ENCODE data around the gene TCP11. TPM values are rescaled to one million over a fixed set of nuclear protein-coding genes. Genes with fewer than 3 reads are reported as not detected.
"Not testable (repeated sequence)": the region's sequence is repeated elsewhere in the genome, so short reads cannot be mapped to it uniquely, and the experiment has no call there.

TCP11 gene
- total RNA-seq, 1 donor from 2014 or later, result 0.41 TPM

- FAIRE-seq (no peak), DNase-seq (ENCODE audit: low spot score in 2 of 2) (no peak)
Measured at GRCh38 chr6:35148167-35148741, 7.1 kb upstream of the TCP11 start.

- no peak for DNase-seq (ENCODE audit: low spot score in 2 of 2)
- no peak for FAIRE-seq
Measured at GRCh38 chr6:35147486-35147885, 6.3 kb upstream of the TCP11 start.

- no peak for FAIRE-seq
- no peak for DNase-seq (ENCODE audit: low spot score in 2 of 2)
Measured at GRCh38 chr6:35147026-35147425, 5.9 kb upstream of the TCP11 start.

GRCh38 chr6:35146453-35146852, 5.3 kb upstream of the TCP11 start:
- FAIRE-seq (no peak), DNase-seq (ENCODE audit: low spot score in 2 of 2) (peak in 1 of 2 donors; percentile 40)

- no peak for FAIRE-seq
- no peak for DNase-seq (ENCODE audit: low spot score in 2 of 2)
Measured at GRCh38 chr6:35145757-35146156, 4.6 kb upstream of the TCP11 start.

- FAIRE-seq, result no peak
Measured at GRCh38 chr6:35142588-35143569, 1.7 kb upstream of the TCP11 start.

GRCh38 chr6:35140639-35141006, 516 bp downstream of the TCP11 start:
- DNase-seq (ENCODE audit: low spot score in 2 of 2) (no peak), FAIRE-seq (no peak)

More at GRCh38 chr6:35142588-35143569, 1.7 kb upstream of the TCP11 start:
- no peak for DNase-seq (ENCODE audit: low spot score in 2 of 2)

- DNase-seq (ENCODE audit: low spot score in 2 of 2) (peak; percentile 59 to 60), FAIRE-seq (peak; percentile 97)
Measured at GRCh38 chr6:35139924-35140638, 1.1 kb downstream of the TCP11 start.

GRCh38 chr6:35139470-35139869, 1.7 kb downstream of the TCP11 start:
- DNase-seq (ENCODE audit: low spot score in 2 of 2) (no peak), FAIRE-seq (no peak)

- not testable (repeated sequence) for FAIRE-seq
Measured at GRCh38 chr6:35138191-35138590, 2.9 kb downstream of the TCP11 start.

GRCh38 chr6:35136185-35136584, 5.0 kb downstream of the TCP11 start:
- FAIRE-seq (no peak), DNase-seq (ENCODE audit: low spot score in 2 of 2) (no peak)

More at GRCh38 chr6:35138191-35138590, 2.9 kb downstream of the TCP11 start:
- DNase-seq (ENCODE audit: low spot score in 2 of 2), result not testable (repeated sequence)

GRCh38 chr6:35128496-35128895, 12.6 kb downstream of the TCP11 start:
- no peak for FAIRE-seq
- no peak for DNase-seq (ENCODE audit: low spot score in 2 of 2)

- FAIRE-seq (no peak), DNase-seq (ENCODE audit: low spot score in 2 of 2) (no peak)
Measured at GRCh38 chr6:35128042-35128441, 13.1 kb downstream of the TCP11 start.

GRCh38 chr6:35124356-35124755, 16.8 kb downstream of the TCP11 start:
- DNase-seq (ENCODE audit: low spot score in 2 of 2) (no peak), FAIRE-seq (no peak)

GRCh38 chr6:35120746-35121145, 20.4 kb downstream of the TCP11 start:
- FAIRE-seq, result no peak
- no peak for DNase-seq (ENCODE audit: low spot score in 2 of 2)

GRCh38 chr6:35108309-35108885, 32.7 kb downstream of the TCP11 start:
- FAIRE-seq, result no peak
- no peak for DNase-seq (ENCODE audit: low spot score in 2 of 2)

- DNase-seq (ENCODE audit: low spot score in 2 of 2); FAIRE-seq: not testable (repeated sequence)
Measured at GRCh38 chr6:35107761-35108160, 33.4 kb downstream of the TCP11 start.

GRCh38 chr6:35107208-35107607, 33.9 kb downstream of the TCP11 start:
- not testable (repeated sequence) for DNase-seq (ENCODE audit: low spot score in 2 of 2)

GRCh38 chr6:35106061-35106460, 35.1 kb downstream of the TCP11 start:
- not testable (repeated sequence) for FAIRE-seq; DNase-seq (ENCODE audit: low spot score in 2 of 2)

More at GRCh38 chr6:35107208-35107607, 33.9 kb downstream of the TCP11 start:
- not testable (repeated sequence) for FAIRE-seq

- FAIRE-seq (no peak), DNase-seq (ENCODE audit: low spot score in 2 of 2) (no peak)
Measured at GRCh38 chr6:35105078-35105477, 36.1 kb downstream of the TCP11 start.

Data from frontal cortex (tissue), 4 donors.